Measurements from ENCODE around the gene LDHB.

DNA sequence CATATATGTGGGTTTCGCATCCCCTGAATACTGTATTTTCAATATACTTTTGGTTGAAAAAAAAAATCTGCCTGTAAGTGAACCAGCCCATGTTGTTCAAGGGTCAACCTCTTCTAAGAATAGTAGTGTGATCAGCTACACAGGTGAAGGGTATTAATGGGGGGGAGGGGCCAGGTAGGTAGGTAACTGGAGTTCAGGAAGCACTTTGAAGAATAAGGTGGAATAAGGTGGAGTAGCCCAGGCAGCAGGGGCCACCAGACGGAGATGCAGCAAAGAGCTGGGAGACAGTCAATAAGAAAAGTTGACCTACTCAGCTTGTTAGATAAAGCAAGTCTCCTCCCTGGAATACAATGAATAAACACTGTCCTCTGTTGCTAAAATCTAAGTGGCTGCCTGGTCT, 9.3 kb downstream of the LDHB start:
- TF ChIP-seq, protein P1, sequence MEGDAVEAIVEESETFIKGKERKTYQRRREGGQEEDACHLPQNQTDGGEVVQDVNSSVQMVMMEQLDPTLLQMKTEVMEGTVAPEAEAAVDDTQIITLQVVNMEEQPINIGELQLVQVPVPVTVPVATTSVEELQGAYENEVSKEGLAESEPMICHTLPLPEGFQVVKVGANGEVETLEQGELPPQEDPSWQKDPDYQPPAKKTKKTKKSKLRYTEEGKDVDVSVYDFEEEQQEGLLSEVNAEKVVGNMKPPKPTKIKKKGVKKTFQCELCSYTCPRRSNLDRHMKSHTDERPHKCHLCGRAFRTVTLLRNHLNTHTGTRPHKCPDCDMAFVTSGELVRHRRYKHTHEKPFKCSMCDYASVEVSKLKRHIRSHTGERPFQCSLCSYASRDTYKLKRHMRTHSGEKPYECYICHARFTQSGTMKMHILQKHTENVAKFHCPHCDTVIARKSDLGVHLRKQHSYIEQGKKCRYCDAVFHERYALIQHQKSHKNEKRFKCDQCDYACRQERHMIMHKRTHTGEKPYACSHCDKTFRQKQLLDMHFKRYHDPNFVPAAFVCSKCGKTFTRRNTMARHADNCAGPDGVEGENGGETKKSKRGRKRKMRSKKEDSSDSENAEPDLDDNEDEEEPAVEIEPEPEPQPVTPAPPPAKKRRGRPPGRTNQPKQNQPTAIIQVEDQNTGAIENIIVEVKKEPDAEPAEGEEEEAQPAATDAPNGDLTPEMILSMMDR (IDR thresholded peaks at IDR 0.05; ENCODE audit: low read depth, low read length), result no peak
- TF ChIP-seq POLR2A (IDR thresholded peaks at IDR 0.05; ENCODE audit: extremely low read depth, insufficient read length) (peak; percentile 32), MYC (IDR thresholded peaks at IDR 0.05; ENCODE audit: low read depth, low read length) (no peak)
- TF ChIP-seq, protein P2, sequence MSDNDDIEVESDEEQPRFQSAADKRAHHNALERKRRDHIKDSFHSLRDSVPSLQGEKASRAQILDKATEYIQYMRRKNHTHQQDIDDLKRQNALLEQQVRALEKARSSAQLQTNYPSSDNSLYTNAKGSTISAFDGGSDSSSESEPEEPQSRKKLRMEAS (IDR thresholded peaks at IDR 0.05; ENCODE audit: low read depth, low read length), result no peak

All from NB4 (cell line).